CD4-positive, alpha-beta T cell treated with Interleukin-6 at 100 ng/mL for 8 hours (primary cell): ENCODE results near the gene LDLRAD4.

Experiments
- DNase-seq: peaks from one replicate; pipeline ENCODE4 v3.0.0-alpha.2; 2020; ENCODE audit warnings: mixed read lengths, low spot score

LDLRAD4 gene

GRCh38 chr18:13286456-13287125 is 68.0 kb downstream of the LDLRAD4 start:
- DNase-seq: no peak

GRCh38 chr18:13287372-13287771 is 68.8 kb downstream of the LDLRAD4 start:
- DNase-seq: peak; percentile 34

GRCh38 chr18:13288509-13289133 is 70.1 kb downstream of the LDLRAD4 start:
- no peak for DNase-seq

GRCh38 chr18:13289481-13290205 is 71.1 kb downstream of the LDLRAD4 start:
- DNase-seq: no peak

GRCh38 chr18:13290856-13291271 is 72.3 kb downstream of the LDLRAD4 start:
- no peak for DNase-seq

- DNase-seq: no peak
Measured at GRCh38 chr18:13291299-13291698, 72.7 kb downstream of the LDLRAD4 start.

GRCh38 chr18:13291745-13292447 is 73.3 kb downstream of the LDLRAD4 start:
- DNase-seq: no peak

GRCh38 chr18:13292736-13293135 is 74.2 kb downstream of the LDLRAD4 start:
- no peak for DNase-seq

GRCh38 chr18:13294309-13294708 is 75.7 kb downstream of the LDLRAD4 start:
- DNase-seq: no peak

GRCh38 chr18:13295894-13296293 is 77.3 kb downstream of the LDLRAD4 start:
- DNase-seq: no peak

GRCh38 chr18:13296867-13297574 is 78.5 kb downstream of the LDLRAD4 start:
- DNase-seq: no peak

- DNase-seq: no peak
Measured at GRCh38 chr18:13298262-13298661, 79.7 kb downstream of the LDLRAD4 start.

GRCh38 chr18:13300029-13300428 is 81.5 kb downstream of the LDLRAD4 start:
- DNase-seq: no peak

- DNase-seq: no peak
Measured at GRCh38 chr18:13300796-13301195, 82.2 kb downstream of the LDLRAD4 start.

GRCh38 chr18:13302040-13302439 is 83.5 kb downstream of the LDLRAD4 start:
- DNase-seq: no peak

GRCh38 chr18:13302457-13303225 is 84.1 kb downstream of the LDLRAD4 start:
- DNase-seq: no peak

GRCh38 chr18:13303756-13304364 is 85.3 kb downstream of the LDLRAD4 start:
- DNase-seq: no peak

GRCh38 chr18:13305301-13305700 is 86.7 kb downstream of the LDLRAD4 start:
- no peak for DNase-seq

- no peak for DNase-seq
Measured at GRCh38 chr18:13306583-13306982, 88.0 kb downstream of the LDLRAD4 start.

- DNase-seq: no peak
Measured at GRCh38 chr18:13308369-13308768, 89.8 kb downstream of the LDLRAD4 start.
